HG03342 (cell line): ENCODE measurements around the gene PDE4B.
A peak's percentile ranks its signal among the peaks of the same experiment; 100 is the strongest.

Experiments
- ATAC-seq: cut with Tn5 transposase; IDR thresholded peaks from one replicate; pipeline ENCODE4 v1.9.1; 2021; ENCODE audit warnings: mild to moderate bottlenecking, moderate library complexity; ENCODE audit not compliant: unreplicated experiment

PDE4B gene

DNA sequence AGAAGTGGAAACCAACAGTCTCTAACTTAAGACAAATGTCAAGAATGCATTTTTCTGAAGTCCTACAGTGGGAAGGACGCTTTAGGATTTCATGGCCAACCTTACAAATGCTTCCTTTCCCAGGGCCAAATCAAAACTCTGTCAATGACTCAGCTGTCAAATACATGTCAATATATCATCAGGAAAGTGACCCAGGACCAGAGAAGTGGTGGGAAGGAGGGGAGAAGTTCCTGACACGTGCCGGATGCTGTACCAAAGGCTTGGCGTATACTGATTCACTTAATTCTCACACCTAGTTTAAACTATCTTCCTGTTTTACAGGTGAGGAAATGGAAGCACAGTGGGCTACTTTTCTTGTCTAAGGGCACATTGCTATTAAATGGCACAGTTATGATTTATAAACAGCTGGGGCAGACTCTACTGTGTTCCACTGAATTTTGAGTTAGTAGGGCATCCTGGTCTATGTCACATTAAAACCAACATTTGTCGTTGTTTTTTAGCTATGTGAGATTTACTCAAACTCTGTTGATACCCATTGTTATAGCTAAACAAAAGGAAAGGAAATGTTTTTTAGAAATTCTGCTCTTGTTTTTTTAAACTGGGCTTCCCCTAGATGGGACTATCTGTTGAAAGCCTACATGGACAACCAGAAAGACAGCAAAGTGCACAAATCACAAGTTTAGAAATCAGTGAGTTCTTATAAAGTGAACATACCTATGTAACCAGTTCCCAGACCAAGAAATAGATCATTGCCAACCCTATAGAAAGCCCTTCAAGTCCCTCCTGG lies 533.1 kb downstream of the PDE4B start:
- no peak for ATAC-seq

DNA sequence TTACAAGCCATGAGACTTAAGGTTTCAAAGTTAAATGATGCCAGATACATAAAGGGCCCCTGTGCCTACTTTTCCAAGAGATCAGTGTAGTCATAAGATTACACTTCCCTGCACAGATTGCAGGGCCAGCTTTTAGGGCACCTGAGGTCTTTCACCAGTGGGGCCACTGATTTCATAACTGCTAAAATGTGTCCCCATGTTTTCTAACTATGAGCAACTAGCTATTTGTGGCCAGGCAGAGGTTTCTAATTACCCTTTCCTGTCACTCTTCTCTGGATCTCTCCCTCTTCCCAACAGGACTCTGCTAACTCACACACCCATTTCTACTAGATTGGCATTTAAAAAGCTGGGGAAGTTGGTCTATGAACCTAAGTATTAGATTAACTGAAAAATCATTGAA lies 534.2 kb downstream of the PDE4B start:
- no peak for ATAC-seq

DNA sequence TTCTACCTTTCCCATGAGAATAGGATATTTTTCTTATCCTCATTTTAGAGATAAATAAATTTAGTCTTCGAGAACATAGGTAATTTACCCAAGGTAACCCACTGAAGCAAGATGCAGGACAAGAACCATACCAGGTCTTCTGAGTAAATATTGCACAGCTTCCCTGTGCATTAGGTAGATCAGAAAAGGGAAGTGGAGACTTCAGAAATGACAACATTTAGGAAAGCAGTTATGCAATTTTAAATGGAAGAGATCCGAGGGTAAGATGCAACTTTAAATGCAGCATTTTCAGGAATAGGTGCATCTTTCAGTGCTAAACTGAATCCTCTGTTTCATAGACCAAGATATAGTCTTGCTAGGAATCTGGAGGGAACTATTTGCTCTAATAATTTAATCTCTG lies 534.9 kb downstream of the PDE4B start:
- ATAC-seq = no peak

DNA sequence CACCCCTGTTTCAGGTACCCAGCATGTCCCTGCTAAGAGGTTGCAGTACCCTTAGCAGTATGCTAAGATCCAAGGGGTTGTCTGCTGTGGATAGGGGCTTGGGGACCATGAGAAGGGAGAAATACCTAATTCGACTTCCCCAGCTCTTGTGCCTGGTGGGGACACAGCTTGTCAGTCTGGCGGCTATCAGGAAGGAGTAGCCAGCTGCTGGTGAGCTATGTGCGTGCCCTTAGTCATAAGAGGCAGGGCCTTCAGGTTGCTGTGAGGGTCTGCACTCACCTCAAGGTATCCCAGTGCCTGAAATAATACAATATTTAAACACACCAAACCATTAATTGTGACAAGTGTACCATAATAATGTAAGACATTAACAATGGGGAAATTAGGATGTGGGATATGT lies 536.2 kb downstream of the PDE4B start:
- no peak for ATAC-seq

DNA sequence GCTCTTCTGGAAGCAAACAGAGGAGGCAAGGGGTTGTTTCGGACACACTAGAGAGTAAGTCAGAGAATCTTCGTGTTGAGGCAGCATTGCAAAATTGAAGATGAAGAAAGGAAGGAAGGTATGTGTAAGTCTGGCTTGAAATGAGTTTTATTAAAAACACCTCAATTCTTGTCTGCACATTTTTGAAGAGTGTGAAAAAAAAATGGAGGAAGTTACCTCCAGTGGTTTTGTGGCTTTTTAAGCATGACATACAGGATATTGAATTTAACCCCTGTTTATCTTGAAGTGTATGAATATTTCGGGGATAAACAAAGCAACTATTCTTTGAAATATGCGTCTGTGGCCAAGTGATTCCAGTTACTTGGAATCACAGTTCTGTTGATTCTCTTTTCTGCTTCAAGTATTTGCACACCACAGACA lies 538.0 kb downstream of the PDE4B start:
- no peak for ATAC-seq

DNA sequence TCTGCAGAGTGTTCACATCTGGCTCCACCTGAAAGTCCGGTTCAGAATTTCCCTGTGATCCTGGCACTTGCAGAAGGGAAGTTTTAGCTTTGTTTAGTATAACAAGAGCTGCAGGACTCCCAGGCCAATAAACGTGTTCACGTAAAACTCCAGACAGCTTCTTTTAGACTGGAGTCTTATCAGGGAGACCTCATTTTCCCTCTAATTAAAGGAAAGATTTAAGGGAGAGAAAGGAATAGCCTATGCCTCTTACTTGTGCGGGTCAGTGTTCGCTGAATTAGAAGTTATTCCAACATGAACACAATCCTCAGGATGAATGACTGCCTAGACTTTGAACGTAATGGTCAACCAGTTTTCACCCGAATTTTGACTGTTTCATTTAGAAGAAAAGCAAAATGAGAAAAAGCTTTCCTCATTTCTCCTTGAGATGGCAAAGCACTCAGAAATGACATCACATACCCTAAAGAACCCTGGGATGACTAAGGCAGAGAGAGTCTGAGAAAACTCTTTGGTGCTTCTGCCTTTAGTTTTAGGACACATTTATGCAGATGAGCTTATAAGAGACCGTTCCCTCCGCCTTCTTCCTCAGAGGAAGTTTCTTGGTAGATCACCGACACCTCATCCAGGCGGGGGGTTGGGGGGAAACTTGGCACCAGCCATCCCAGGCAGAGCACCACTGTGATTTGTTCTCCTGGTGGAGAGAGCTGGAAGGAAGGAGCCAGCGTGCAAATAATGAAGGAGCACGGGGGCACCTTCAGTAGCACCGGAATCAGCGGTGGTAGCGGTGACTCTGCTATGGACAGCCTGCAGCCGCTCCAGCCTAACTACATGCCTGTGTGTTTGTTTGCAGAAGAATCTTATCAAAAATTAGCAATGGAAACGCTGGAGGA lies 539.2 kb downstream of the PDE4B start:
- peak; percentile 15 for ATAC-seq

DNA sequence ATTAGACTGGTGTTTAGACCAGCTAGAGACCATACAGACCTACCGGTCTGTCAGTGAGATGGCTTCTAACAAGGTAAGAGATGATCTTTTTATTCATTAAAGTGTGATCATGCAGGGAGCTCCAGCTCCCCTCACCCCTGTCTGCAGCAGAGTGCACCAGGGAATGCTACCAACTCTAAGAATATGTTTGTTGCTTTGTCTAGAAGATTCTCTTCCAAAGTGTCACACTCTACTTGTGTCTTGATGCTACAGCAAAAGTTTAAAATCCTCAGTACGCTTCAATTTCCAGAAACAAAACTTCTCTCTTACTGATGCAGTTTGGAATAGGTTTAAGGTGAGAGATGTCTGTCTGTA lies 539.8 kb downstream of the PDE4B start:
- no peak for ATAC-seq

DNA sequence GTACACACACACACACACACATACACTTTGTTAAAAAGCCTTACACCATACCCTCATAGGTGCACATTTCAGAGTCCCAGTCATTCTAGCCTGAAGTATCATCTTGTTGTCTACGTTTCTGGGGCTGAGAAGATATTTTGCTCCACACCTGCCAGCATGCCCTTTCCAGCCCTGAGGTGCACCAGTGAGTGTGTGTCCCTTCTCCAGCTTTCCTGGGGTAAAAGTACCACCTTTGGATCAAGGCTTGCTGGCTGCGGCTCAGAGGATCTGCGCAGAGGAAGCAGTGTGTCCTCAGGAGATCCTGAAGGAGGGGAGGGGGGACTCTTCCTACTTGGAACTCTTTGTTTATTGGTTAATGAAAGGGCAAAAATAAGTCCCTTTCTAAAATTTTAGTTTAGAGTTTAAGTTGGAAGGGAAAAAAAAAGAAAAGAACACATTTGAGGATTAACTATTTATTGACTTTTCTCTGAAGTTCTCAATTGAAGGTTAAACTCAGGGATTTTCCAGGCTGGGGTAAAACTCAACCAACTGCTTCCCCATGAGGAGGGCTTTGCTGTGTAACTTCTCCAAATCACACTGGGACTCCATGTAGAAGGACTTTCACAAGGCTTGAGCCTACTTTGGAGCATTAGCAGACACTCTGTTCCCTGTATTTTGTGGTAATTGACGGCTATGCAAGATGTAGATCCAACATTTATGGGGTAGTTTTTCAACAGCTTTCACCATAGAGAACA lies 540.9 kb downstream of the PDE4B start:
- ATAC-seq = no peak

DNA sequence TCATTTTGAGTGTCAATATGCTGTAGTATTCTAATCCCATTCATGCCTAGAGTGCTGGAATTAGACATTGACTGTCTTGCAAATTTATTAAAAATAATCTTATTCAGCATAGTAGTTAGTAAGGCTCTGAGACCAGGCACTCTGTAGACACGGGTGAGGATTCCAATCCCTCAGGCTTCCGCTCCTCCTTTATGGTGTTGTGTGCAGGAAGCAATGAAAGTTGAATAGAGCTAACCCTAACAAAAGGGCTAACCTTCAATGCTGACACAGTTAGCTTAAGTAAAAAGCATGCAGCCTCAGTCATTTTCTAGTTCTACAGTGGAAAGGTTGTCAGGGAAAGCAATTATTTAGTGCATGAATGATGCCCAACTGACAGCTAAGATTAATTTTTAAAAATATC lies 541.6 kb downstream of the PDE4B start:
- ATAC-seq = no peak

DNA sequence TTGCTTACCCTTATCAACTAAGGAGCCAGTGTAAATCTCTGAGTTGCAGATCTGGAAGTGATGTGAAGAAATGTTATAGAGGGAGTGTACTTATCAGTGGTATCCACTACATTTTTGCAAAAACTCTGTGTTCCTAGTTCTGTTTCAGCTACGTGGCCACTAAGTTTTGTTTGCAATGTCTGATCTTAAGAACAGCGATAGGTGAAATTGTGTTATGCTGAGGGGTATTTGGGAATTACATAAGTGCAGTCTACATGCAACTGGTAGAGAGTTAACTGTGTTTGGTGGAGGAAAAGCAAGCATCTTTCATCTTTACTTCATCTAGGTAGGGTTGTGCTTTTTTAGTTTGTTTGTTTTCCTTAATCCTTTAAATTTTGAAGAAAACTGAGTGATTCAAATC lies 542.4 kb downstream of the PDE4B start:
- ATAC-seq = no peak

DNA sequence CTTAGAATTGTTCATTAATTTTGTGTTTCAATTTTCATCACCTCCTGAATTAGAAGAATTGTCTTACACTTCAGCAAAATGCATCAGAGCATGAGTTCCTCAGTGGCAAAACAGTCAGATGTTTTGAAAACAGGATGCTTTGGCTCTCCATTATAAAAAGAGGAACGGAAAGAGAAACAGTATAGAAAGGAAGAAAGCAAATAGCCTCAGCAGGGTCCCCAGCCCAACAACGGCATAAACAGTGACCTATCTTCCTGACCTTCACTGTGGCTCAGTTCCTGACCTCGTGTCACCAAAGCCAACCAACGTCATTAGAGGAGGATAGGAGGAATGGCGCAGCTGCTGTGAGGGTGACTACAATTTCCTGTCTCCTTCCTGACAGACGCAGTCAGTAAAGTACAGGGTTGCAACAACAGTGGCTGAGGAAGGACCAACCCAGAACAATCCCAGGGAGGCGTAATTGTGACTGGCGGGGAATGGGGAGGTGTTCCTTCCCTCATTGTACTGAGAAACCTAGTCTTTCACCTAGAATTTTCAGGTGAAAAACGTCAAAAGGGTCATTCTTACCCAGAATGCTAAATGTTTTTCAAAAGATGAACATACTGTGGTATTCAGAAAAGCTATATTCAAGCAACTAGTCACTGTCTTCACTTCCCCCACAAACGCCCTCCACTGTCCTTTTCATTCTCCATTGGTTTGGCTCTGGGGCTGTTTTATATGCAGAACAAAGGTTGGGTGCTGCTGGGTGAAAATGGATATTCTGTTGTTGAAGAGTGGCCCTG lies 543.4 kb downstream of the PDE4B start:
- ATAC-seq = peak; percentile 89

DNA sequence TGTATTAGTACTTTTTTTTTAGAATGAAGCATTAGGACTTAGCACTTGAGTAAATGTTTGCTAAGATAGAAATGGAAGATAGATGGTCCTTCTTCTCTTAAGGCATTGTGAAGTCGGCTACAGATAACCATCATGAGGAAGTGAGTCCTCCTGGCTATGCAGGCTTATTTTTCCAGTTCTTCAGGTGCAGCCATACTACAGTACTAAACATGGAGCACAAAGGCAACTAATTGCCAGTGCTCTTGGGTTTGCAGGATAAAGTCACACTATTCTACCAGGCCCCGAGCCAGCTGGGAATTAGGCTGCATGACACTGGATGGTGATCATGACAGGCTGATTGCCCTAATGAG lies 543.9 kb downstream of the PDE4B start:
- ATAC-seq = no peak

DNA sequence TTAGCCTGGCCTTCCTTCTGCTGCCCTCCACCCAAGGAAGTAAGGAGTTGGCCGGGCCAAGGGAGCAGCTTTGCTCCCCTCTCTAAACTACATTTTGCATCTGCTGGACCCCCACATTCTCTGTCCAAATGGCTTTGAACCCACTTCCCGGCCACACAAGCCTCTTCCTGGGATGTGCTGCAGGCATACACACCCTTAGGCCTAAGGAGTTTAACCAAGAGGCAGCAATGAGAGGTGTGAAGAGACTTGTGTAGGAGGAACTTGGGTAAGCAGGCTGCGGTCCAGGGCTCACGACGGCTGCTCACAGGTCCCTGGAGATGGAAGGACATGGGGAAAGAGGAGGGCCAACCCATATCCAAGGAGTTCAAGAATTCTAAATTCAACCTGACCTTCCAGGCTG lies 544.6 kb downstream of the PDE4B start:
- ATAC-seq = no peak

DNA sequence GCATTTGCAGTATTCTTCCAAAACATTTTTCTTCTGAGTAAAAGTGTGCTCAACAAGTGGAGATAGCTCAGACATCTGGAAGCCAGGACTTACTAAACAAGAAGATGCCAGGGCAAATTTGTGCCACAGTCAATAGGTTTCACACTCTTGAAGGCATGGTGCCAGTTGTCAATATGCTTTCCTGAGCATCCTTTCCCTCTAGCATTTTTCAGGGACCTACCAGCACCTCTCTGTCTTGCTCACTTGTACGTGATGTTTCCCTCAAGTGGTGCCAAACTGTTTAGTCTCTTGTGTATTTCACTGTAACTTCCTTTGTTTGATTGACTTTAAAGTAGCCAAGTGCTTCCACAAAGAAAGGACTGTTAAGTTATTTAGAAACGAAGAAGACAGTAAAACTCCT lies 547.2 kb downstream of the PDE4B start:
- ATAC-seq = no peak

DNA sequence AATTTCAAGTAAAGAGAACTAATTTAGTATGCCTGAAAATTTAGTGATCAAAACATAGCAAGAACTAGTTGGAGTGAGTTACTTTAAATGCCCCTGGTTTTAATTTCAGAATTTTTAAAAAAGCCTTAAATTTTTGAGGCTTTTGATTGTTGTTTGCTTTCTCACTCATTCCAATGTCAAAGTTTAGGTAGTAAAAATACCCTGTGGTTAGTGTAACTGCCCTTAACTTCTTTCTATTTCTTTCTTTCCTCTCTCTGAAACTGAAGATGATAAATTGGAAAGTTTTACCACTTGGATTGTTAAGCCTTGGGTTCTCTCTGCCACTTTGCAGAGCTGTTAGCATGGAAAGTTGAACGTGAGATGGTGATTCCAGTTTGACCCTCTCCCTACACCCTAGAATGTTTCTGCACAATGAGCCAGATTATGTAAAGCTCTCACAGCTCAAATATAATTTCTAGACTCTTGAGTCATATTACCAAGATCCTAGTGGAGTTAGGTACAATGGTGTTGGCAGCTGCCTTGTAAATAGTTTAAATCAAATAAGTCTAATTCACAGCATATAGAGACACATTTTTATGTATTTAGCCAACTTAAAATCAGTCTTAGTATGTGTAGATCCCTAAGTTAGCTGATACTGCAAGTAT lies 548.9 kb downstream of the PDE4B start:
- no peak for ATAC-seq

DNA sequence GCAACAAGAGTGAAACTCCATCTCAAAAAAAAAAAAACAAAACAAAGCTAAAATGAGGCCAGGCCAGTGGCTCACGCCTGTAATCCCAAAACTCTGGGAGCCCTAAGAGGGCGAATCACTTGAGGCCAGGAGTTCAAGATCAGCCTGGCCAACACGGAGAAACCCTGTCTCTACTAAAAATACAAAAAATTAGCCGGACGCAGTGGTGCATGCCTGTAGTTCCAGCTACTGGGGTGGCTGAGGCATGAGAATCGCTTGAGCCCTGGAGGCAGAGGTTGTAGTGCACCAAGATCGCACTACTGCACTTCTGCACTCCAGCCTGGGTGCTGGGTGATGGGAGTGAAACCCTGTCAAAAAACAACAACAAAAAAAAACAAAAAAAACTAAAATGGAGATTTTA lies 550.0 kb downstream of the PDE4B start:
- ATAC-seq = no peak

DNA sequence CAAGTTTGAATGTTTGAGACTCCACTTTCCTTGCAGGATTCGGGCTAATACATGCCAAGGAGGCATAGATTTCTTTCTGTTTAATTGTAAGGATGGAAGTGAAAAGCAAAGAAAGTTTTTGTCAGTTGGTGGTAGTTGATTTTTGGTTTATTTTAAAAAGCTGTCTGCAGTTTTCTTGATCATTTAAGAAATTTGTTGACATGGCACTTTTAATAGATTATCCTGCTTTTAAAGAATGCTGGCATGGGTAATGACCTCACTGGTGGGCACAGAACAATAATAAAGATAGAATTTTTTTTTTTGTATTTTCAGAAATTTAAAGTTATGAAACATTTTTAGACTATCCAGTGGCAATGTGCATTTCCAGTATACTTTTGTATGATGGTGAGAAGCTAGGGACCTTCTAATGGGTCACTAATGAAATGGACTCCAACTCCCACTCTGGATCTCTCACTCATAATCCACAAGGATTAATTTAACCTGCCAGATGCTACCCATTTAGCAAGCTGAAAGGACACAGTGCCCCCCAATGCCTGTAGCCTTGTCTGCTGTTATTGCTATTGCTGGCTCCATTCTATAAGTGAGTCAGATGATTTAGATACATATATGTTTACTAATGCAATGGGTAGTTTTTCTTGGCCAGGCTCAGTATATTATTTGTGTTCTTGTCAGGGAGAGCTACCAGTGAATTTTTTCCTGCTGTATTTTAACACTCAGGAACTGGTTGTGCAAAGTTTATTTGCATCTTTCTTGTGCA lies 551.1 kb downstream of the PDE4B start:
- ATAC-seq = no peak

DNA sequence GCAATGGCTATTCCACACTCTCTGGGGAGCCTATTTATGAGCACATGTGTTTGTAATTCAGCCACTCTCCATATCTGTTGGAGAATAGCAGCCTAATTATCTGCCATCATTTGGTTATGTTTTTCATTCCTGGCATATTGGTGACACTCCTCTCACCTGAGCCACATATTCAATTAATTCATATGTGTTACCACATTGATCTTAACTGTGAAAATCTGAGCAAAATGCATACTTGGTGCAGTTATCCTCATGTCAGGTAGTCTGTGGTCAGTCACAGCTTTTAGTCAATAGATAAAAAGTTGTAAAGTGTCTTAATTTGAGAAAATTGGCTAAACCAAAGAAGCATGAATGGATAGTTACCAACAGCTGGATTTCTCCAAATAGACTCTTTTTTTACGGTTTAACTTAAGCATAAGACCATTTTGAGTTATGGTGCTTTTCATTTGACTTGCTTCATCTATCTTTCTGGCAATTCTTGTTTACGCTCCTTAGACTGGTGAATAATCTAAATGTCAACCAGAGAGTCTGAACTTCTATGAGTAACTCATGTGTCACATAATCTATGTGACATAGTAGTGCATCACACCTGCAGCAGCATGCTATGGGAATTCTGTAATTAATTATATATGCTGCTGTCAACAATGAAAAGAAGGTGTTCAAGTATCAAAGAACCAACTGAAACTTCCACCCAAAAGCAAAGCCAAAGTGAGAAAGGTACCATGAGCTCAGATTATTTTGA lies 553.5 kb downstream of the PDE4B start:
- ATAC-seq = no peak

DNA sequence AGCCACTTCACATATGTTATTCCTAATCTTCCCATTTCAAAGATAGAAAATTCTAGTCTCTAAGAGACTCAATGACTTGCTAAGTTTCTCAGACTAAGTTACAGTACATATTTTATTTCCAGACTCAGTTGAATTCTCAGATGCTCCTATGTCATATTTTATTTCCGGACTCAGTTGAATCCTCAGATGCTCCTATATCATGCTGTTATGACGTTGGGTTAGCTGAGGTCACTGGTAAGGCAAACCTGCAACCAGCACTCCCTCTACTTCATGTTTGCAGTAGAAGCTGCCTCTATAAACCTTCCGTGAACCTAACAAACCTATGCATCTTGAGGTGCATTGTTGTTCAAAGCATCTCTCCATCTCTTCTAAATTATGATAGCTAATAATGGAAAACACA lies 554.2 kb downstream of the PDE4B start:
- no peak for ATAC-seq
